Naive thymus-derived CD8-positive, alpha-beta T cell (primary cell): ENCODE measurements around the gene DOHH. TPM values are rescaled to one million over a fixed set of nuclear protein-coding genes. Genes with fewer than 3 reads are reported as not detected.

ENCODE experiments used
- ATAC-seq, 2 donors: fragments of 150-1000 bp; cut with Tn5 transposase in 1 of 2; sonication (Bioruptor Pico), chemical (Tn5 transposase) in 1 of 2; 1 replicate in 1 of 2; 2 replicates in 1 of 2; pipeline ENCODE4 v1.10.0; 2021; ENCODE audit warnings: mild to moderate bottlenecking in 2 of 2, moderate library complexity in 2 of 2
- POLR2A ChIA-PET: fragments of 350-600 bp; sonication (Branson Sonifier 250); formaldehyde crosslinking; loops from one replicate; lab custom pipeline; 2021; ENCODE audit warnings: antibody characterized with exemption; lab: Charles Lee
- DNase-seq, 10 donors: peaks; one replicate each; pipeline versions ENCODE4 v3.0.0 to v3.0.0-alpha.2; 2020 to 2022
- H3K27ac Mint-ChIP-seq, 10 donors: one replicate each; pipeline ENCODE4 v1.8.0; 2020 to 2022; ENCODE audit warnings: mild to moderate bottlenecking in 10 of 10, mixed read lengths in 10 of 10, moderate library complexity in 4 of 10, inconsistent platforms in 1 of 10
- H3K27me3 Mint-ChIP-seq, 5 donors: one replicate each; pipeline ENCODE4 v1.8.0; 2021 to 2022; ENCODE audit warnings: mixed read lengths in 5 of 5
- H3K36me3 Mint-ChIP-seq, 3 donors: one replicate each; pipeline ENCODE4 v1.8.0; 2020 to 2022; ENCODE audit warnings: mixed read lengths in 3 of 3, mild to moderate bottlenecking in 2 of 3, inconsistent platforms in 1 of 3
- H3K4me1 Mint-ChIP-seq, 4 donors: one replicate each; pipeline ENCODE4 v1.8.0; 2021 to 2022; ENCODE audit warnings: mixed read lengths in 4 of 4
- H3K4me3 Mint-ChIP-seq, 10 donors: one replicate each; pipeline ENCODE4 v1.8.0; 2020 to 2022; ENCODE audit warnings: mild to moderate bottlenecking in 10 of 10, mixed read lengths in 10 of 10, moderate library complexity in 6 of 10, inconsistent platforms in 1 of 10
- H3K9me3 Mint-ChIP-seq, 9 donors: one replicate each; pipeline ENCODE4 v1.8.0; 2020 to 2022; ENCODE audit warnings: mixed read lengths in 9 of 9, mild to moderate bottlenecking in 3 of 9, inconsistent platforms in 1 of 9, moderate library complexity in 1 of 9
- polyA plus RNA-seq, 3 donors: library from polyadenylated mRNA; unstranded; fragments of 300-500 nt; fragmentation: Illumina TruSeq; gene quantifications; one replicate each; pipeline ENCODE4 v1.2.3, GENCODE V29; 2021
- total RNA-seq, 8 experiments: library from RNA in 2 of 8; stranded (reverse) in 2 of 8; gene quantifications; one replicate each; pipeline ENCODE4 v1.2.3 and lab custom pipeline; 2021 to 2026

Gene DOHH
- total and polyA plus RNA-seq, 5 experiments from 2014 or later: 6.5 to 15.5 (median 6.9) TPM

DNA sequence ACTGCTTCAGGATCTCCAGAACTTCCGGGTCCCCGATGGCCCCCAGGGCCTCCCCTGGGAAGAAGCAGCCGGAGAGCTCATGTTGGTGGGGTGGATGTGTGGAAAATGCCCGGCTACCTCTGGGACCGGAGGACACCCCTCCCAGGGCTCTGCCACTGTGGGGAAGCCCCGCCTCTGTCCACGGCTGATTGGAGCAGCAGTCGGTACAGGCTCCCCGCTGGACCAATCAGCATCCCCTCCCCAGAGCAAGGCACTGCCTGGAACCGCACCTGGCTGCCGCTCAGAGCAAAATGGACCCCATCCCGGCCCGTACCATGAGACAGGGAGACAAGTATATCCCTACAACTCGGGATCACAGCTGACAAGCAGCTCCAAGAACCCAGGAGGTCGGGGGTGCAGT is 6.4 kb downstream of the DOHH start:
- Mint-ChIP-seq H3K27ac (no peak overlapping the region), H3K27me3 (no peaks in the 10 kb centered on the region), H3K4me3 (no peak overlapping the region), H3K4me1 (peaks cover 6 to 29% (median 12%) of the 10 kb centered on the region in 4 donors), H3K36me3 (peaks cover 0 to 43% (median 8%) of the 10 kb centered on the region in 3 donors), H3K9me3 (no peaks in the 10 kb centered on the region)
- POLR2A ChIA-PET: no interaction called here
- ATAC-seq (peak in 1 of 2 donors; percentile 73), DNase-seq (no peak)

GRCh38 chr19:3493651-3494050 is 6.8 kb downstream of the DOHH start:
- no peaks in the 10 kb centered on the region for H3K9me3 Mint-ChIP-seq
- H3K36me3 Mint-ChIP-seq: peaks cover 0 to 43% (median 8%) of the 10 kb centered on the region in 3 donors
- no peak overlapping the region for H3K27ac Mint-ChIP-seq
- H3K27me3 Mint-ChIP-seq: no peaks in the 10 kb centered on the region
- H3K4me3 Mint-ChIP-seq: no peak overlapping the region
- DNase-seq (no peak), ATAC-seq (no peak)
- POLR2A ChIA-PET: no interaction called here
- H3K4me1 Mint-ChIP-seq: peaks cover 4 to 25% (median 9%) of the 10 kb centered on the region in 4 donors

GRCh38 chr19:3492919-3493318 is 7.6 kb downstream of the DOHH start:
- Mint-ChIP-seq H3K9me3 (no peaks in the 10 kb centered on the region), H3K4me3 (no peak overlapping the region), H3K4me1 (peaks cover 3 to 21% (median 6%) of the 10 kb centered on the region in 4 donors), H3K36me3 (peaks cover 0 to 43% (median 8%) of the 10 kb centered on the region in 3 donors), H3K27me3 (no peaks in the 10 kb centered on the region), H3K27ac (peak overlapping the region in 1 of 10 donors; percentile 51)
- DNase-seq (no peak), ATAC-seq (no peak)
- POLR2A ChIA-PET: interaction anchor here (1.1 kb wide), 1 partner anchor 12 kb away, joined by 3 read pairs; no protein-coding TSS in a partner anchor

GRCh38 chr19:3492131-3492839 is 8.2 kb downstream of the DOHH start:
- H3K27me3 Mint-ChIP-seq: no peaks in the 10 kb centered on the region
- no peak for ATAC-seq
- H3K4me3 Mint-ChIP-seq: no peak overlapping the region
- peak overlapping the region in 1 of 10 donors; percentile 51 for H3K27ac Mint-ChIP-seq
- H3K36me3 Mint-ChIP-seq: peaks cover 0 to 40% (median 7%) of the 10 kb centered on the region in 3 donors
- no peak for DNase-seq
- POLR2A ChIA-PET: interaction anchor here (0.6 to 1.1 kb wide), 2 partner anchors 9 to 11 kb away, joined by 3 read pairs; no protein-coding TSS in a partner anchor
- H3K9me3 Mint-ChIP-seq: no peaks in the 10 kb centered on the region
- H3K4me1 Mint-ChIP-seq: peaks cover 2 to 18% (median 4%) of the 10 kb centered on the region in 4 donors

GRCh38 chr19:3491396-3492119 is 8.9 kb downstream of the DOHH start:
- Mint-ChIP-seq H3K4me3 (no peak overlapping the region), H3K9me3 (no peaks in the 10 kb centered on the region), H3K4me1 (peaks cover 0 to 13% (median 1%) of the 10 kb centered on the region in 4 donors), H3K36me3 (peaks cover 0 to 36% (median 6%) of the 10 kb centered on the region in 3 donors), H3K27ac (no peak overlapping the region), H3K27me3 (no peaks in the 10 kb centered on the region)
- POLR2A ChIA-PET: interaction anchor here (0.6 to 1.1 kb wide), 2 partner anchors 10 to 11 kb away, joined by 3 read pairs; no protein-coding TSS in a partner anchor
- ATAC-seq (no peak), DNase-seq (no peak)

GRCh38 chr19:3483226-3483628 is 17.2 kb downstream of the DOHH start, which contains the start of gene SMIM44:
TSS of gene SMIM44 (minus strand) at chr19:3483441. CDS start at chr19:3483403, 38 bp downstream.
- H3K27me3 Mint-ChIP-seq: no peaks in the 10 kb centered on the region
- no peak for ATAC-seq
- POLR2A ChIA-PET: no interaction called here
- no peaks in the 10 kb centered on the region for H3K9me3 Mint-ChIP-seq
- DNase-seq: no peak
- H3K36me3 Mint-ChIP-seq: peaks cover 0 to 2% (median 0%) of the 10 kb centered on the region in 3 donors
- H3K27ac Mint-ChIP-seq: peak within 1 kb of the TSS in 1 of 10 donors; percentile 82
- peaks cover 8 to 25% (median 9%) of the 10 kb centered on the region in 4 donors for H3K4me1 Mint-ChIP-seq
- H3K4me3 Mint-ChIP-seq: no peak within 1 kb of the TSS

DNA sequence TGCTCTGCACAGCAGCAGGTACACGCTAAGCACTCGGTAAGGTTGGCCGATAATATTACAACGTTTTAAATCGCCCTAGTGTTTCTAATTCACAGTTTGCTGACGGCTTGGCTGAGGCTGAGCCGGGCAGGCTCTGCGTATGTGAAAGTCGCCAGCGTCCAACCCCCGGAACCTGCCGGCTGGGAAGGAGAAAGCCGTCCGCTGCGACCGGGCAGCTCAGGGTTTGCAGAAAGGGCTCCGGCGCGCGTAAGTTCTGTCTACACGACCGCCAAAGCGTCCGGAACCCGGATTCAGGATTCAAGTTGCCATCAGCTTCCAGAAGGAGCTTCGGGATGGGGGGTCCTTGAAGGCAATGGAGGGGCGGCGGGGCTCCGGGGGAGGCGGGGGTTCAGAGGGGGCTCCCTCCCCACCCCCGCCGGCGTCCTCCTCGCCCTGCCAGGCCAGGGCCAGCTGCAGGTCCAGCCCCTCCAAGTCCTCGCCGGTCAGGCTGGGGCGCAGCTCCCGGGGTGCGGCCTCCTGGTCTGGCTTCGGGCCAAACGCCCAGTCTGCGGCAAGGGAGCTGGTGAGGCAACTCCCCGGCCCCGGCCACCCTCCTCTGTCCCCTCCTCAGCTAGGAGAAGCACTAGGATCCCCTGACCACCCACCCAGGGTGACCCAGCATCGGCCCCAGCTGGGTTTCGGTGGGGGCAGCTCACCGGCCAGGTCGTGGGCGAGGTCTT is 17.8 kb downstream of the DOHH start:
- Mint-ChIP-seq H3K4me3 (no peak overlapping the region), H3K27me3 (no peaks in the 10 kb centered on the region), H3K4me1 (peaks cover 12 to 31% (median 13%) of the 10 kb centered on the region in 4 donors), H3K36me3 (peaks cover 0 to 2% (median 0%) of the 10 kb centered on the region in 3 donors), H3K27ac (no peak overlapping the region), H3K9me3 (no peaks in the 10 kb centered on the region)
- DNase-seq (no peak), ATAC-seq (no peak)
- POLR2A ChIA-PET: no interaction called here

- DNase-seq: no peak
- Mint-ChIP-seq H3K4me3 (no peak overlapping the region), H3K4me1 (peaks cover 12 to 31% (median 13%) of the 10 kb centered on the region in 4 donors), H3K27ac (no peak overlapping the region), H3K36me3 (no peaks in the 10 kb centered on the region), H3K9me3 (no peaks in the 10 kb centered on the region), H3K27me3 (no peaks in the 10 kb centered on the region)
- POLR2A ChIA-PET: interaction anchor here (1.1 kb wide), 1 partner anchor 11 kb away, joined by 3 read pairs; no protein-coding TSS in a partner anchor
- ATAC-seq: no peak
Observed at GRCh38 chr19:3481241-3482090, 19.0 kb downstream of the DOHH start.

GRCh38 chr19:3480383-3481091 is 19.9 kb downstream of the DOHH start, which contains the start of gene SMIM24:
TSS of gene SMIM24 (minus strand) at chr19:3480525. CDS start at chr19:3480463, 62 bp downstream.
- DNase-seq (no peak), ATAC-seq (no peak)
- H3K36me3 Mint-ChIP-seq: no peaks in the 10 kb centered on the region
- POLR2A ChIA-PET: interaction anchor here (1.1 to 1.4 kb wide), 2 partner anchors 12 to 16 kb away, joined by 3 to 4 read pairs; no protein-coding TSS in a partner anchor
- no peaks in the 10 kb centered on the region for H3K27me3 Mint-ChIP-seq
- H3K27ac Mint-ChIP-seq: peak within 1 kb of the TSS in 3 of 10 donors; percentile 21 to 53 (median 31)
- peak within 1 kb of the TSS in 6 of 10 donors; percentile 19 to 88 (median 62) for H3K4me3 Mint-ChIP-seq
- peaks cover 12 to 31% (median 13%) of the 10 kb centered on the region in 4 donors for H3K4me1 Mint-ChIP-seq
- no peaks in the 10 kb centered on the region for H3K9me3 Mint-ChIP-seq

DNA sequence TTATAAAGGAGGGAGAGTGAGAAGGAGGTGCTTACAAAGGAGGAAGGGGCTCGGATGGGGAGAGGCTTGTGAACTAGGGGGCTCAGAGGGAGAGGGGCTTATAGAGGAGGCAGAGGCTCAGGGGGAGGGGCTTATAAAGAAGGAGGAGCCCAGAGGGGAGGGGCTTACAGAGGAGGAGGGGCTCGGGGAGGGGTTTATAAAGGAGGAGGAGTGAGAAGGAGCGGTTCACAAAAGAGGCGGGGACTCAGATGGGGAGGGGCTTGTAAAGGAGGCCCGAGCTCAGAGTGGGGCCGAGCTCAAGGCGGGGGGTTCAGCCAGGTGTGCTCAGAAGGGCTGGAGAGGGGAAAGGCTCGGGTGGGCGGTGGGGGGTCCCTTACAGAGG is 20.6 kb downstream of the DOHH start:
- H3K9me3 Mint-ChIP-seq: no peaks in the 10 kb centered on the region
- POLR2A ChIA-PET: interaction anchor here (1.0 to 1.4 kb wide), 2 partner anchors 15 to 26 kb away, joined by 4 read pairs; partner anchors contain the start of gene FZR1
- peak overlapping the region in 4 of 10 donors; percentile 10 to 88 (median 48) for H3K4me3 Mint-ChIP-seq
- H3K4me1 Mint-ChIP-seq: peaks cover 12 to 27% (median 12%) of the 10 kb centered on the region in 4 donors
- H3K36me3 Mint-ChIP-seq: no peaks in the 10 kb centered on the region
- peak; percentile 39 to 43 for ATAC-seq
- peak in 8 of 10 donors; percentile 31 to 70 (median 42) for DNase-seq
- H3K27me3 Mint-ChIP-seq: no peaks in the 10 kb centered on the region
- peak overlapping the region in 3 of 10 donors; percentile 21 to 53 (median 31) for H3K27ac Mint-ChIP-seq
